HG02973 (cell line): ENCODE results near the gene HECTD4.

ENCODE experiments used
- ATAC-seq: cut with Tn5 transposase; IDR thresholded peaks from one replicate; pipeline ENCODE4 v1.9.1; 2021; ENCODE audit warnings: moderate library complexity; ENCODE audit not compliant: unreplicated experiment

Gene HECTD4

GRCh38 chr12:112322882-112323547 lies 59.2 kb downstream of the HECTD4 start:
- ATAC-seq = no peak

GRCh38 chr12:112322441-112322840 lies 59.8 kb downstream of the HECTD4 start:
- ATAC-seq = no peak

DNA sequence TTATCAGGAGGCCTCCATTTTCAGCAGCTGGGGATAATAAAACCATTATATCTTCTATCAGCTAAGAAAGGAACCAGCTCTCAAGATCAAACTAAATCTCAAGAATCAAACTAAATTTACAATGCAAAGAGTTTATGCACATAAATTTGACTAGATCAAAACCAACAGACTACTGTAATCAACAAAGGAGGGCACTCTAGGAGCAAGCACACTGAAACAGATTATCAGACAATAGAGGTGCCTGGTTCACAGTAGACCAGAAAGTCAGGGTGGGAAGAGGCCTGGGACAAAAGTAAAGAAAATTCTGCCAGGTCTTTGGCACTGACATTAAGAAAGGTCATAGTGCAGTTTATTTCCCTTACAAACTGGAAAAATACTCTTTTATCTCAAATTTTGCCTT lies 61.0 kb downstream of the HECTD4 start:
- ATAC-seq = no peak

GRCh38 chr12:112319395-112319794 lies 62.8 kb downstream of the HECTD4 start:
- no peak for ATAC-seq

- ATAC-seq = no peak
These were observed 64.8 kb downstream of the HECTD4 start for GRCh38 chr12:112317481-112317880.

DNA sequence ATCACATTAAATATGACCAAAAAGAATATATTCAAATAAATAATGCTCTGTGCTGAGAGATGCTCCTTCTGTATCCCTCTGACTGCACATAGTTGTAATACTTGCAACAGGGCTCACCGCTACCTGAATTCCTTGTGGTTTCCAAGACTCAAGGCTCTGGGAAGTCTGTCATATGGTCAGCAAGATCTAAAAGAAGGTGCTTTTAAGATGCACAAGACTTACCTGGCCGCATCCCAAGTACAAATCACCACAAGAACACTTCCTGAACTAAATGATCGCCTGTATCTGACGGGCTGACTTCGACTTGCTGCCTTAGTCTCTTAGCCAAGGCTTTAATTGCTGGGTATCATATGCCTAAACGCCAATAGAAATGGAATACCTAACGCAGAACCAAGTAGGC lies 67.2 kb downstream of the HECTD4 start:
- ATAC-seq = no peak

- ATAC-seq = no peak
These were observed 72.4 kb downstream of the HECTD4 start for GRCh38 chr12:112309797-112310196.

- ATAC-seq = no peak
These were observed 73.6 kb downstream of the HECTD4 start for GRCh38 chr12:112308652-112309051.

- no peak for ATAC-seq
These were observed 74.1 kb downstream of the HECTD4 start for GRCh38 chr12:112308161-112308560.

GRCh38 chr12:112307317-112308011 lies 74.8 kb downstream of the HECTD4 start:
- ATAC-seq = no peak

DNA sequence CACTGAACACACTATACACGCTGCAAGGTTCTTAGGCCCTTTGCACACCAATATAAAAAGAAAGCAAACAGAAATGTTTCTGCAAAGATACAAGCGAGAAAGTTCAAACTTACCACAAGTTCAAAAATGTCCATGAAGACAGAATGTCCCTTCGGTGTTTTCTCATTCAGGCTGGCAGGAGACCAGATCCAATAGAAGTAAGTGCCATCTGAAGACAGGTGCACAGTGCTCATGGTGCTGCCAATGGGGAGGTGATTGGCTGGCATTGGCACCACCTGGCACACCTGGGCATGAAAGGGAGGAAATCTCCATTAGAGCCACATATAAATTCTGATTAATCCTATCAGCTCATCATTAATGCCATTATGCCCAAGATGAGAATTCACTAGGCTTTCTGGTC lies 76.3 kb downstream of the HECTD4 start:
- no peak for ATAC-seq

DNA sequence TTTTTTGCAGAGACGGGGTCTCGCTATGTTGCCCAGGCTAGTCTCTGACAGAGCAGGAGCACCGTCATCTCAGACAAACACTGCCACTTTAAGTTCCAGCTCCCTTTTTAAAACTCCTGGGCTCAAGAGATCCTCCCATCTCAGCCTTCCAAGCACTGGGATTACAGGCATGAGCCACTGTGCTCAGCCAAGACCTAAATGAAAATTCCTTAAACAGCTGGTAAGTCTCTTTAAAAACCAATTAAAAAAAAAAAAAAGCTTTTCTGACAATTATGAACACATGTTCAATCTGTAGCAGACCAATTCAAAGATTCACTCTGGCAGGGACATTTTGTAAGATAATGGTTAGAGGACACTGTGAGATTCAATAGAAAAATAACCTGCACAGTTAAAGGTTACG lies 77.8 kb downstream of the HECTD4 start:
- ATAC-seq = no peak

DNA sequence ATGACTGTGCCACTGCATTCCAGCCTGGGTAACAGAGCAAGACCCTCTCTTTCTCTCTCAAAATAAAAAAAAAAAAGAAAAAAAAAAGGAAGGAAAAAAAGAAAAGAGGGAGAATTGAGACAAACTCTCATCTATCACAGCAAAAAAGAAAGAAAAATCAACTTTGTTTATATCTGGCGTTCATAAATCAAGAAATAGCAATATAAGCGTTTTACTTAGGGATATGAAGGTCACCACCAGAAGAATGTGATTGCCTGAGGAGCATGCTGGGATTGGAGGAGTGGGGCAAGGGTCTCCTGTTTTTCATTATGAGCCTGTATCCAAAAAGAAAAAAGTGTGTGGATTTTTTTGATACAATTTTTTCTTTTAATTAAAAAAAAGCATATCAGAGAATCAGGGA lies 78.4 kb downstream of the HECTD4 start:
- no peak for ATAC-seq

- ATAC-seq = peak; percentile 100
These were observed 79.2 kb downstream of the HECTD4 start for GRCh38 chr12:112303004-112303403.

DNA sequence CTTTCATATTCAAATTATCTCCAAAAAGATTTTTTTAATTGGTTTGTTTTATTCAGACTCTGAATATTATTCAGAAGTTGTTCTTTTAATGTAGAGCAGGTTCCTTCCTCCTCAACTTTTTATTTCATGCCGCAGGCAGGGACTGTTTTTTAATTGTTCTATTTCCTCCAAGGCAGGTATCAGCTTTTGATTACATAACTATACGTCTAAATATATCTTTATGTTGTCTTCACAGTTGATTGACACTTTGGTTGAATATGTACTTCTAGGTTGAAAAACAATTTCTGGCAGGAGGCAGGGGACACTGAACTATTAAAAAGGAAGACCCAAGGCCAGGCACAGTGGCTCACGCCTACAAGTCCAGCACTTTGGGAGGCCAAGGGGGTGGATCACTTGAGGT lies 82.5 kb downstream of the HECTD4 start:
- ATAC-seq = no peak

DNA sequence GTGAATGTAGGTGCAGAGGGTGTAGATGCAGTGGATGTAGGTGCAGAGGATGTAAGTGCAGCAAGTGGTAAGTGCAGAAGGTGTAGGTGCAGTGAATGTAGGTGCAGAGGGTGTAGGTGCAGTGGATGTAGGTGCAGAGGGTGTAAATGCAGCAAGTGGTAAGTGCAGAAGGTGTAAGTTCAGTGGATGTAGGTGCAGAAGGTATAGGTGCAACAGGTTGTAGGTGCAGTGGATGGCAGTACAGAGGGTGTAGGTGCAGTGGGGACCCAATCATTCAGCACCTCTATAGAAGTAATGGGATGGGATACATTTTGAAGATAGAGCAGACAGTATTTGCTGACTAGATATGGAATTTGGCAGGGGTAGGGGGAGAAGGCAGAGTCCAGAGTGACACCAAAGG lies 85.0 kb downstream of the HECTD4 start:
- ATAC-seq = no peak

- ATAC-seq = no peak
These were observed 86.0 kb downstream of the HECTD4 start for GRCh38 chr12:112296183-112296582.

DNA sequence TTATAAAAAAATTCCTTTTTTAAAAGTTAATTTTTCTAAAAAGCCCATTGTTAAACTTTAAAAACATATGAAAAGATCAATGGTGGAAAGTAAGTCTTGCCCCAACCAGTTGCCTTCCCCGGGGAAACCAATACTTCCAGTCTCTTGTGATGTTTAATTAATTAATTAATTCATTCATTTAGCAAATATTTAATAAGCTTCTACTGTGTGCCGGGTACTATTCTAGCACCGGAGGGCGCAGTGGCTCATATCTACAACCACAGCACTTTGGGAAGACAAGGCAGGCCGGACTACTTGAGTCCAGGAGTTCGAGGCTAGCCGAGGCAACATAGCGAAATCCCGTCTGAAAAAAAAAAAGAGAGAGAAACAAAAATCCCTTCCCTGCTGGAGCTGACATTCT lies 87.4 kb downstream of the HECTD4 start:
- no peak for ATAC-seq

DNA sequence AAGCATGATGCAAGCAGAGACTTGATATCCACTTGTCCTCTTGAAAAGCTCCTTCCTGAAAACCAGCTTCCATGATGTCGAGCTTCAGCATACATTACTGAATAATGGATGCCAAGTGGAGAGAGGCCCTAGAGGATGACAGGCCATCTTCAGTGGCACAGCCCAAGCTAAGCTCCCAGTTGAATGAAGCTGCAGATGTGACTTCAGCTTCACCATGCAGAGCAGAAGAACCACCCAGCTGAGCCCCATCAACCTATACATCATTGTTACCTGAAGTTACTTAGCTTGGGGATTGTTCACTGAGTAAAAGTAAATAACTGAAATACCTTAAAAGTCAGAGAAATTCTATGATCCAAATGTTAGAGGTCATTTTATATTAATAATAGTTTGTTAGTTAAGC lies 93.6 kb downstream of the HECTD4 start:
- ATAC-seq = no peak

DNA sequence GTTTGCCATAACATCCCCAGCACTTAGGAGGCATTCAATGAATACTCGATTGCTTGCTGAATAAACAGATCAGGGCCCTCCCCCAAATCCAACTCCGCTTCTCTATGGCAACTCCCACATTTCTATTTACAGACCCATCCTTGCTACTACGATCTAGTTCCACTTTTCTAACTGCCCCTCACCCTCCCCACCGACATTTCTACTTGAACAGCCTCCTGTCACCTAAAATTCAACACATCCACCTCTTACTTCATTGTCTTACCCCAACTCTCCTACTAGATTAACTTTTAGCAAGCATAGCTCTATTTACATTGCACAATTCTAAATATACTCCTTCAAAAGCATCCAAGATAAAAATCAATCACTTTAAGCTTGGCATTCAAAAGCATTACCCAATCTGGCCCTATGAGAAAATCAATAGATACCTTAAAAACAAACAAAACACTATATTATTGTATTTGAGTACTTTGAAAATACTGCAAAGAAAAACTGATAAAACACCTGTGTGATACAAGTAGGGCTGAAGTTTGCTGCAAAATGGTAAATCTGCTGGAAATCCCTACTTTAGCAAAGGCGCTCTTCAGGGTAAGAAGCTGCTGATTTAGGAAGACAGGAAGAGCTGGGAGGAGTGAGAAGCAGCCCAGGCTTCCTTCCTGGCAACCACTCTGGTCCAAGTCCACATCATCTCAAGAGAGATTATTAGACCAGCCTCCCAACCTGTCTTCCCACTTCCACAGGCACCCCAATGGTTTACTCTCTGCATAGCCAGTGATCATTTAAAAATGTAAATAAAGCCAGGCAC lies 96.4 kb downstream of the HECTD4 start:
- ATAC-seq = no peak

GRCh38 chr12:112283546-112283945 lies 98.7 kb downstream of the HECTD4 start:
- ATAC-seq = no peak

GRCh38 chr12:112282920-112283319 lies 99.3 kb downstream of the HECTD4 start:
- ATAC-seq = no peak
